NCI-H2029 treated with DMSO at 0.1 percent for 48 hours (cell line): ENCODE measurements around the gene TPT1.

Experiments
- DNase-seq: peaks from one replicate; lab custom pipeline; 2025; lab: John Stamatoyannopoulos, UW

Gene TPT1

GRCh38 chr13:45333977-45334922 lies 6.7 kb downstream of the TPT1 start:
- DNase-seq, result no peak

GRCh38 chr13:45333251-45333976 lies 7.6 kb downstream of the TPT1 start:
- no peak for DNase-seq

- no peak for DNase-seq
These were observed 8.2 kb downstream of the TPT1 start for GRCh38 chr13:45332831-45333219.

GRCh38 chr13:45332036-45332830 lies 8.8 kb downstream of the TPT1 start:
- DNase-seq, result no peak

GRCh38 chr13:45331692-45332035 lies 9.3 kb downstream of the TPT1 start:
- no peak for DNase-seq

GRCh38 chr13:45331123-45331619 lies 9.8 kb downstream of the TPT1 start:
- no peak for DNase-seq

DNA sequence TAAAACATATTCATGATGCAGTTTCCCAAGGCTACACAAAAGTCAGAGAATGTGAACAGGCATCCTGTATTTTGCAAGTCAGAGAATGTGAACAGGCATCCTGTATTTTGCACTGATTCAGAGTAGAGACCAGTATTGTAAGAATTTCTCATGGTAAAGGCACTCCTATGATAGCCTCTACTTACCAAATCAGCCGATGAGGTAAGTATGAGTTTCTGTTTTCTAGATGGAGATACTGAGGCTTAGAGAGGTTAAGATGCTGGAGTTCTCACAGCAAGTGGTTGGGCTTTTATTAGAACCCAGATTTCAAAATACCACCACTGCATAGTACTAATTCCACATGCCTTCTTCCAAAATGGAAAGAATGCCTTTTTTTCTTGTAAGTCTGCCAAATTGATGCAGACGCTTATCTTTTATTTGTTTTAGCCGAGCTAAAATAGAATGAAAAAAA lies 12.3 kb downstream of the TPT1 start:
- DNase-seq, result no peak

DNA sequence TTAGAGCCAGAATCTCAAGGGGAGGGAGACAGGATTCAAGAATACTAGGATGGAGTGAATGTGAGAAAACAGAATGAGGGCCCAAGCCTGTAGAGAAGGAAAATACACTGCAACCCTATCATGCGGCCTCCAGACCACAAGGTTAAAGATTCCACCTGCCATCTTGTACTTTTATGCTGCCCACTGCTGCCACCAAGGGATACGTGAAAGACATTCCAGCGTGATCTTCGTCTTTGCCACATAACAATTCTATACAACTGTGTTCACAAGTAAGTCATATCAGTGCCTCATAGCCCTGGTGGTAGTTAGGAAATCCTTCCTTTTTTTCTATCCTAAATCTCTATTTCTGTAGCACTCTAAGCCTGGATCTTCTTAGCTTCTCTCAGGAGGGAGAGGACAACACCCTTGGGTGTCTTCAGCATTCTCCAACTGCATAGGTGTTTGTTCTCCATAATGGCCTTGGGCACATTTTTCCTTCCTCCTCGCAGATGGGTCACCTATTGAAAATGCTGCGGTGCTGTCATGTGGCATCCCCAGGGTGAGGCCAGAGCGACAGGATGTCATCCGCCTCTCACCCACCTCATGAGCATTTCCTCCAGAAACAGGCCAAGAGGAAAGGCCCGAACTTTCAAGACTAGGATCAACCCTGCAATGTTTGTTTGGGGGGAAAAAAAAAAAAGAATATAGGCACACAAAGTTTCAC lies 13.6 kb downstream of the TPT1 start:
- no peak for DNase-seq

DNA sequence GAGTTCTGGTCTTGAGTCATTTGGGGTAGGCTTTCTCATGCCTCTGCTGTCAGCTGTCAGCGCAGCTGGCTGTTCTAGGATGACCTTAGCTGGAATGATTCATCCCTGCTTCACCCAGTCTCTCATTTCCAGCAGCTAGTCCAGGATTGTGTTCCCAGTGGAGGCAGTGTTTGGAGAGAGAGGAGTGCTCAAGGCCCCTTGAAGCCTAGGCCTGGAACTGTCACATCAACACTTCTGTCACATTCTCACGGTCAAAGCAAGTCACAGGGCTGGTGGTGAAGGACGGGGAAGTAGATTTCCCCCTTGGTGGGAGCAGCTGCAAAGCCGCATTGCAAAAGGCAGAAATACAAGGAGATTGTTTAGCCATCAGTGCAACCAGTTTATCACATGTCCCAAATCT lies 15.2 kb downstream of the TPT1 start:
- DNase-seq, result no peak

DNA sequence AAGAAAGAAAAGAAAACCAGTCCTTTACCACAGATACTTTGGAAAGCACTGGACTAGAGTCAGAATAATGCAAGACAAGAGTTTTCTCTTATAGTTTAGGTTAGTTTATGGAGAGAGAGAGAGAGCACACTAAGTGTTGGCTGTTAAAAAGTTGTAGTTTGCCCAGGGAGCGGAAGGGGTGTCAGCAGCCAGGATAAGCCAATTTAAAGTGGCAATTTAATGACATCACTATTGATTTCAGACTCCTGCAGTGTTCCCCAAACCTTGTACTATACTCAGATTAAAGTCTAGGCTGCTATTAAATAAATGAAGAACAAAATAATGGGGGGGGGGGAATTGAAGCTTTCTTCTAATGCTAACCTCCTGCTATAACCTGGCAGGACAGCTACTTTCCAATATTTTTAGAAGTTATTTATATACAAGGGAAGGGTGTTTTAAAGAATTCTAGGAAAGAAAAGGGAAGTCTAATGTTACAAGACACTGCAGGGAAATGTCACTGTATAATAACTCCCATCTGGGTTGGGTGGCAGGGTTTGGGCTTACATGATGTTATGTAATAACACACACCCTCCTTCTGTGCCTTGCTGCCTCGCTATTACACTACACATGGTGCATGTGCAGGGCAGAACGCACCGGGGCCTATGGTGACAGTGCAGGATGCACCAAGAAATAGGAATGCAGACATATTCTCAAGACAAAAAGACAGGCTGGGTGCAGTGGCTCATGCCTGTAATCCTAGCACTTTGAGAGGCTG lies 19.9 kb downstream of the TPT1 start:
- DNase-seq, result no peak

DNA sequence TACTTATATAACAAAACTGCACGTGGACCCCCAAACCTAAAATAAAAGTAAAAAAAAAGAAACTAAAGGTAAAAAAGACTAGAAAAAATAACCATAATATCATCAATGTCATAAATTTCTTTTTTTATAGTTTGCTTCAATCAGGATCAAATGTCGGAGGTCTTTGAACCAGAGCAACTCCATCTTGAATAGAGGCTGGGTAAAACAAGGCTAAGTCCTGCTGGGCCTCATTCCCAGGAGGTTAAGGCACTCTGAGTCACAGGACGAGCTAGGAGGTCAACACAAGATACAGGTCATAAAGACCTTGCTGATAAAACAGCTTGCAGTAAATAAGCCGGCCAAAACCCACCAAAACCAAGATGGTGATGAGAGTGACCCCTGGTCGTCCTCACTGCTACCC lies 24.0 kb downstream of the TPT1 start:
- no peak for DNase-seq

- no peak for DNase-seq
These were observed 24.6 kb downstream of the TPT1 start for GRCh38 chr13:45316338-45316737.

GRCh38 chr13:45315520-45316167 lies 25.3 kb downstream of the TPT1 start:
- DNase-seq, result no peak

- no peak for DNase-seq
These were observed 26.2 kb downstream of the TPT1 start for GRCh38 chr13:45314822-45315221.

DNA sequence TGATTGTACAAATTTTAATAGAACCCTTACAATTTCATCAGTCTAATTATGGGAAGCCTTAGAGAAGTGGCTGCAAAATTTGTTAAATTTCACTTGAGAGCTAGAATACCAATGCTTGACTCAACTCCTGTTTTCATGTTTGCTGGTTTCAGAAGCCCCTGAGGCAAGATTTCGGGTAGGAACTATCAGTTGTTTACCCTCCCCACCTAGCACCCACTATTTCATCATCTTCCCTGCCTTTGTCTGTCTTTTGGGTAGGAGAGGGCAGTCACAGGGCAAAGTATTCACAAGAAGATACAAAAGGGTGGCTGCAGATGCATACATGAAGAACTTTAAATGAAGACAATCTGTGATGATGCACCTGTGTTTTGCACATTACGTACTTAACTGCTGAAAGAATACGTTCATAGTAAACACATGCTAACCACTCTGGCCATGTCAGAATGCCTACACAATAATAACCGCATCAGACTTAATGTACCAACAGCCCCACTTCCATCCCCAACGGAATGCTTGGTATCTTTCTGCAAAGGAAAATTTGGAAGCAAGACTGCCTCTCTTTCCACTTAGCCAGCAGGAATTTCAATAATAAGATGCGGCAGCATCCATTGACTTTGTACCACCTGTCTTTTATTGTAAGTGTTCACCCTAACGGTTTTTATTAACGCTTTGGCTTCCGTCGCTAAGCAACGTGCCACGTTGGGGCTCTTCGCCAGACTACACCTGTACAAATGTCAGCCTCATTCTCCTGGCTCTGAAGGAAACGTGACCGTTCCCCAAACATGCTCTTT lies 30.4 kb downstream of the TPT1 start:
- no peak for DNase-seq

DNA sequence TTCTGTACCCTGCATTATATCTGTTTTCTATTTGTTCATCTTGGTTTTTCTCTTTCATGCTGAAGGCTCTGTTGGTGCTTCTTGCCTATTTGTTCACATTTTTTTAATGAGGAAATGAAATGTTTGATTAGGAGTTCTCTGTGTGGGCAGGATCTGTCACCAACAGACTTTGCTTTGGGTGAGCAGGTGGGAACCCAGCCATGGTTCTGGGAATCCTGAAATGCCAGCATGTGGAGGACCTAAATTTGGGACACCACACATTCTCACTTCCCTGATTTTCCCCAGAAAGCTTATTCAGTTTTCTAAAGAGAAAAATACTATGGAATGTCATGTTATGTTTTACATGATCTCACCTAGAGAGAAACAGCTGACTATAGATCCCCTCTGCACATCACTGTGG lies 34.0 kb downstream of the TPT1 start:
- DNase-seq, result no peak

DNA sequence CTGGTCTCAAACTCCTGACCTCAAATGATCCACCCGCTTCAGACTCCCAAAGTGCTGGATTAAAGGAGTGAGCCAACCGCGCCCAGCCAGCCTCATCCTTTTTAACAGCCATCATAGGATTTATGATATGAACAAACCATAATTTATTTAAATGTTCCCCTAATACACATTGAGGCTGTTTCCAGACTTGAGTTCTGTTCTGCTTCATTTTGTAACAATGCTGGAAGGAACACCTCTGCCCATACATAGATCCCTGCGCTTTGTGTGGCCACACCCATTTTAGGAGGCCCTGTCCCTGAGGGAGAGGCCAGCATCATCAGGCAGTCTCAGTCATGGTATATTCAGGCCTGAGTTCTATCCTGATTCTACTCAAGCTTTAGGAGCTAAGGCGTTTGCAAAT lies 35.9 kb downstream of the TPT1 start:
- DNase-seq, result no peak

DNA sequence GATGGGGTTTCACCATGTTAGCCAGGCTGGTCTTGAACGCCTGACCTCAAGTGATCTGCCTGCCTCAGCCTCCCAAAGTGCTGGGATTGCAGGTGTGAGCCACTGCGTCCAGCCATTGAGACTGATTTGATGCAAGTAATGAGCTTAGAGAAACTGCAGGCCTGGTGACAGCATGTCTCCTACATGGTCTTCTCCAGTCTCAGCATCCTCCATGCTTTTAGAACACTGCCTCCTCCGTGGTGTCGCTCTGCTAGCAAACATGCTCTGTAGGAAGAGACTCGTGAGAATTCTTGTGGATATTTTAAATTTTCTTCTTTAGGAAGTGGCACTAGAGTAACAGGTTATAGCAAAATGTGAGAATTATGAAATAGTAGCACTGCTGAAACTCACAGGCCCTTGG lies 37.1 kb downstream of the TPT1 start:
- no peak for DNase-seq

- no peak for DNase-seq
These were observed 38.0 kb downstream of the TPT1 start for GRCh38 chr13:45303026-45303425.

- DNase-seq, result no peak
These were observed 38.5 kb downstream of the TPT1 start for GRCh38 chr13:45302507-45302906.
